Colonic mucosa (tissue), 4 donors: ENCODE results near the gene CLEC20A. TPM values are rescaled to one million over a fixed set of nuclear protein-coding genes. Genes with fewer than 3 reads are reported as not detected.

Experiments used
- DNase-seq: peaks from one replicate; pipeline ENCODE4 v3.0.0-alpha.2; 2020
- H3K27ac ChIP-seq: fragments of 200-600 bp; one replicate; pipeline ENCODE4 v1.8.0; 2021
- H3K27me3 ChIP-seq: fragments of 200-600 bp; one replicate; pipeline ENCODE4 v1.8.0; 2021
- H3K36me3 ChIP-seq: fragments of 200-600 bp; one replicate; pipeline ENCODE4 v1.8.0; 2021
- H3K4me1 ChIP-seq: fragments of 200-600 bp; one replicate; pipeline ENCODE4 v1.8.0; 2021; ENCODE audit warnings: mild to moderate bottlenecking
- H3K4me3 ChIP-seq: fragments of 200-600 bp; one replicate; pipeline ENCODE4 v1.8.0; 2021
- H3K9ac ChIP-seq, 2 donors: one replicate each; pipeline ENCODE4 v1.7.0; 2013; ENCODE audit warnings: control low read depth in 2 of 2, low read depth in 2 of 2, low read length in 2 of 2
- H3K9me3 ChIP-seq: fragments of 200-600 bp; one replicate; pipeline ENCODE4 v1.8.0; 2021
- intact Hi-C: fragments of 100-400 bp; cut with DNase I; formaldehyde crosslinking; loops from one replicate; pipeline ENCODE4 v1.14.1; 2022
- total RNA-seq, 2 donors: library from RNA; stranded (reverse); fragmentation: NEBNext Ultra II Directional in 1 of 2; extraction: Animal tissue kit (Norgen Biotek cat#: 25700) in 1 of 2; gene quantifications; one replicate each; pipeline ENCODE4 v1.2.1, GENCODE V29; 2021
- TF ChIP-seq, protein P1 (sequence below): fragments of 200-600 bp; IDR thresholded peaks from one replicate; pipeline ENCODE4 v1.8.0; 2022; ENCODE audit warnings: antibody characterized with exemption, mild to moderate bottlenecking
- donor health status: healthy.
- donor health status: DM: no; HTN: no; CAD: no.
- donor health status: DM: no; HTN: no; CAD: no.

The CLEC20A gene
- not detected for total RNA-seq

DNA sequence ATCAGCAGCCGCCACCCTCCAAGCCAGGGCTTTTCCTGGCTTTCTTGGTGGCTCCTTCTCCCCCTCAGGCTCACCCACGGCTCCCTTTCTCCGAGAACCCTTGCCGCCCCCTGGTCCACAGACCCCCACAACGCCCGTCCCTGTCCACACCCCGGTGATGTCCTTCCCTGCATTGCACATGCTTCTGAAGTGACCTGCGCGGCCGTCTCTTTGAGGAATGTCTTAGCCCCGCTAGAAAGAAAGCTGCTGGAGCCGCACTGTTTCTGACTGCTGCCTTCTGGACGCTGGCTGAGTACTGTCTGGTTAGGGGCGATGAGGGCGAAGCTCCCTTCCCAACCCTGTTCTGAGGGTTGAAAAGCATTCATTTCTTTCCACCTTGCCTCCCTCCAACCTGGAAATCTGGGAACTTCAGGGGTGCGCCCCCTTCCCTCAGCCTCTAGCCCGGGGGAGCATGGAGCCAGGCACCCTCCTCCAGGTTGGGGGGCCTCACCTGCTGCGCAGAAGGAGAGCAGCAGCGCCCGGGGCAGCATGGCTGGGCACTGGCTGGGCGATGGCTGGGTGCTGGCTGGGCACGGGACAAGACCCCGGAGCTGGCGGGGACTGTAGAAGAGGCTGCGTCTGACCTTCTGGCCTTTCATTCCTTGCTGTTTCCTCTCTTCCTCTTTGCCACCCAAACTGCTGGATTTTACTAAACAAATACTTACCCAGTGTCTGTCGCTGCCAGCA is at the start of gene CLEC20A:
CLEC20A (minus strand) TSS at position 555 of the 726 bp plus-strand sequence; CDS start at position 530, 25 bp downstream.
- no peak within 1 kb of the TSS for H3K9ac ChIP-seq
- no peaks in the 10 kb centered on the region for H3K4me1 ChIP-seq
- no peaks in the 10 kb centered on the region for H3K27me3 ChIP-seq
- H3K4me3 ChIP-seq, result no peak within 1 kb of the TSS
- DNase-seq, result no peak
- intact Hi-C loops, result no loop called here
- no peaks in the 10 kb centered on the region for H3K36me3 ChIP-seq
- no peak within 1 kb of the TSS for H3K27ac ChIP-seq
- TF ChIP-seq, protein P1, sequence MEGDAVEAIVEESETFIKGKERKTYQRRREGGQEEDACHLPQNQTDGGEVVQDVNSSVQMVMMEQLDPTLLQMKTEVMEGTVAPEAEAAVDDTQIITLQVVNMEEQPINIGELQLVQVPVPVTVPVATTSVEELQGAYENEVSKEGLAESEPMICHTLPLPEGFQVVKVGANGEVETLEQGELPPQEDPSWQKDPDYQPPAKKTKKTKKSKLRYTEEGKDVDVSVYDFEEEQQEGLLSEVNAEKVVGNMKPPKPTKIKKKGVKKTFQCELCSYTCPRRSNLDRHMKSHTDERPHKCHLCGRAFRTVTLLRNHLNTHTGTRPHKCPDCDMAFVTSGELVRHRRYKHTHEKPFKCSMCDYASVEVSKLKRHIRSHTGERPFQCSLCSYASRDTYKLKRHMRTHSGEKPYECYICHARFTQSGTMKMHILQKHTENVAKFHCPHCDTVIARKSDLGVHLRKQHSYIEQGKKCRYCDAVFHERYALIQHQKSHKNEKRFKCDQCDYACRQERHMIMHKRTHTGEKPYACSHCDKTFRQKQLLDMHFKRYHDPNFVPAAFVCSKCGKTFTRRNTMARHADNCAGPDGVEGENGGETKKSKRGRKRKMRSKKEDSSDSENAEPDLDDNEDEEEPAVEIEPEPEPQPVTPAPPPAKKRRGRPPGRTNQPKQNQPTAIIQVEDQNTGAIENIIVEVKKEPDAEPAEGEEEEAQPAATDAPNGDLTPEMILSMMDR, result no peak
- no peaks in the 10 kb centered on the region for H3K9me3 ChIP-seq

DNA sequence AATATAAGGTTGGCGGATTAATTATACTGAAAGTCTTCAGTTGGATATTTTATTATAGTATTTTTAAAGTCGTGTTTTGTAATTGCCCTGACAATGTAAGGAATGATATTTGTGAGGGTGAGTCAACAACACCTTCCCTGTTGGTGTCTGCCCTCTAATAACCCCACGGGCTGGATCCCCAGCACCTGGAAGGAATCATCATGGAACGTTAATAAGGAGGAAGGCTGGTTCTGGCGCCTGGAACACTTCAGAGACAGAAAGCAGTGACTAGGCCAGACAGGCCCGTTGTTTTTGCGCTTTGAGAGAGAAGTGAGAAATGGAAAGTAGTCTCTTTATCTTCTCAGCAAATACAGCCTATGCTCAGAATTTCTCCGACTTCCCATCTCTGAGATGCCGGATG is 47.8 kb upstream of the CLEC20A start:
- intact Hi-C loops, result no loop called here
- H3K36me3 ChIP-seq, result no peaks in the 10 kb centered on the region
- no peak overlapping the region for H3K4me3 ChIP-seq
- TF ChIP-seq, protein P1, result no peak
- no peaks in the 10 kb centered on the region for H3K9me3 ChIP-seq
- H3K9ac ChIP-seq, result no peak overlapping the region
- no peak for DNase-seq
- no peaks in the 10 kb centered on the region for H3K27me3 ChIP-seq
- no peak overlapping the region for H3K27ac ChIP-seq
- H3K4me1 ChIP-seq, result no peaks in the 10 kb centered on the region

DNA sequence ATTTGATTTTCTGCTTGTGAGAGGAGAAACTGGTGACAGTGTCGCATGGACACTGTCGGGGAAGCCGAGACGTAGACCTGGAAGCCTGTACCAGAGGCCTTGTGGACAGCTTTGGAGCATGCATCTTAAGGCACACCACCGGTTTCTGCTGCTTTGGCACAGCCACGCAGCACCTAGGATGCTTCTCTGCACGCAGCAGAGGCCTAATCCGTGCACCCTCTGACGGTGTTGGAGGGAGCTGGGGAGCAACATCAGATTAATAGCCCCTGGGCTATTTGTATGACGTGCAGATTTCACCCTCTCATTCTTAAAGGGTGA is 46.5 kb upstream of the CLEC20A start:
- H3K27ac ChIP-seq, result peak overlapping the region; percentile 83
- no peaks in the 10 kb centered on the region for H3K4me1 ChIP-seq
- H3K36me3 ChIP-seq, result no peaks in the 10 kb centered on the region
- peak overlapping the region; percentile 93 to 96 for H3K9ac ChIP-seq
- TF ChIP-seq, protein P1, result no peak
- DNase-seq, result no peak
- H3K27me3 ChIP-seq, result no peaks in the 10 kb centered on the region
- intact Hi-C loops, result loop anchor here (2.0 kb wide), 2 partner anchors 210 to 462 kb away; no protein-coding TSS in a partner anchor
- no peaks in the 10 kb centered on the region for H3K9me3 ChIP-seq
- peak overlapping the region; percentile 73 for H3K4me3 ChIP-seq

DNA sequence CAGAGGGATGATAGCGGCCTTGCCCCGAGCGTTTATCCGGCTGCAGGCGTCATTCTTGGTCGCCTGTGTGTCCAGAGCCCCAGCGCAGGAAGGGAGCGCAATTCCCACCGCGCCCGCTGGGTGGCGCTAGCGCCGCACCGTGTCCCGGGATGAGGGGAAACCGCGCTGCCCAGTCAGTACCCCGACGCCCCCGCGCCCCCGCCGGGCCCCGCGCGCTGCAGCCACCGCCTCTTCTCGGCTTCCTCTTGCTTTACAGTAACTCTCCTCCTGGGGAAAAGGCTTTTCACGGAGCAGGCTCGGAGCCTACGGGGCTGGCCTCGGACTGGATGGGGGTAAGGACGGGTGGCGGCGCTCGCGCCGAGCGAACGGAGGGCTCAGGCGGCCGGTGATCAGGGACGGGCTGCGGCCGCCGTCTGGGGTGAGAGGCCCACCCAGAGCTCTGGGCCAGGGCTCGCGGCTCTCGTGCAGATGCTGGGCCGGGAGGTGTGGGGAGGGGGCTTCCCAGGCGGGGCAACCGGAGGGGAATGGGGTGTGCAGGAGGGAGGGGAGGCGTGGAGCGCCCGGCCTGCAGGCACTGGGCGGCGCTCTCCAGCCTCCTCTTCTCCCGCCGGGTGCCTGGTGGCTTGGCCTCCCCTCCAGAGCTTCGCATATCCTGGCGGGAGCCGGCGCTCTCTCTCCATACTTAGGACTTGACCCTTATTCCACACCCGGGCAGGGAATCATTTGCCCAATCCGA is 46.0 kb upstream of the CLEC20A start:
- Histone ChIP-seq H3K9me3 (no peaks in the 10 kb centered on the region), H3K4me1 (peaks cover 2% of the 10 kb centered on the region), H3K4me3 (peak overlapping the region; percentile 73), H3K36me3 (no peaks in the 10 kb centered on the region), H3K27me3 (no peaks in the 10 kb centered on the region), H3K9ac (peak overlapping the region; percentile 93 to 96), H3K27ac (peak overlapping the region; percentile 83)
- intact Hi-C loops, result loop anchor here (2.0 kb wide), 2 partner anchors 210 to 462 kb away; no protein-coding TSS in a partner anchor
- DNase-seq, result peak; percentile 94
- TF ChIP-seq, protein P1, result peak; percentile 100

DNA sequence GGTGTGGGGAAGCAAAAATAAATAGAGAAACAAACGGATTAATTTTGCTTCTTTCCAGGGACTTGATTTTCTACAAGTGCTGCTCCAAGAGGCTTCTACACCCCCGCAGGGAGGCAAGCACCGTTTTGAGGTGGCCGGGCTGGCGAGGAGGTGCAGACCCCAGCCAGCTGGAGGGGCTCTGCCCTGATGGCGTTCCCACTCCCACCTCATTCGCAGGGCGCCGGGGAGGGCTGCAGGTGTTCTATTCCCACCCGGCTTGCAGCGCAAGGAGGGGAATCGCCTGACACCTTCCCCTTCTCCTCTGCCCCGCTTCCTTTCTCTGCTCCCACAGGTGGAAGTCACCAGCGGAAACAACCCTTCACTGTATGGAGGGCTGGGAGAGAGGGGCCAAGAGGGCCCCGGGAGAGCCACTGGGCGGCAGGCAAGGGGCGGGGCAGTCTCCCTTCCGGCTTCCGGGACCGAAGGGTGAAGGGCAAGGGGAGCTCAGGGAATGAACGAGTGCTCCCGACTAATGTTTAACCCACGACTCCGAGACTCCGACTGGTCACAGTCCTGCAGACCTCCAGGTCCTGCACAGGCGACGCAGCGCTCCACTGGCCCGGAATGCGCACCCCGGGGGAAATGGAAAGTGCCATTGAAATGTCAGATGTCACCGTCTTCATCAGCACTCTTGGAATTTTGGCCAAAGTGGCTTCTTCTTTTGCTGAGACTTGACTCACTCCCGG is 45.2 kb upstream of the CLEC20A start:
- TF ChIP-seq, protein P1, result no peak
- H3K36me3 ChIP-seq, result no peaks in the 10 kb centered on the region
- H3K9ac ChIP-seq, result peak overlapping the region; percentile 93 to 96
- no peaks in the 10 kb centered on the region for H3K9me3 ChIP-seq
- peak; percentile 85 for DNase-seq
- peak overlapping the region; percentile 83 for H3K27ac ChIP-seq
- peaks cover 7% of the 10 kb centered on the region for H3K4me1 ChIP-seq
- H3K4me3 ChIP-seq, result peak overlapping the region; percentile 73
- intact Hi-C loops, result loop anchor here (2.0 kb wide), 2 partner anchors 211 to 463 kb away; no protein-coding TSS in a partner anchor
- no peaks in the 10 kb centered on the region for H3K27me3 ChIP-seq
